Measurements from ENCODE around the gene CASKIN2.
A peak's percentile ranks its signal among the peaks of the same experiment; 100 is the strongest.

Gene CASKIN2

GRCh38 chr17:75516619-75517296 is 1.4 kb upstream of the CASKIN2 start:
- DNase-seq (peak in 1 of 2 donors; percentile 37), ATAC-seq (peak; percentile 26)
- Mint-ChIP-seq H3K4me3 (peak overlapping the region; percentile 95 to 96), H3K9me3 (no peaks in the 10 kb centered on the region), H3K4me1 (peaks cover 35% of the 10 kb centered on the region), H3K27ac (peak overlapping the region in 1 of 2 donors; percentile 74), H3K27me3 (no peaks in the 10 kb centered on the region)

- H3K4me1 Mint-ChIP-seq = peaks cover 35% of the 10 kb centered on the region
- peak within 1 kb of the TSS; percentile 95 to 96 for H3K4me3 Mint-ChIP-seq
- DNase-seq (peak; percentile 94), ATAC-seq (peak; percentile 90)
- peak within 1 kb of the TSS; percentile 23 to 74 for H3K27ac Mint-ChIP-seq
- H3K27me3 Mint-ChIP-seq = no peaks in the 10 kb centered on the region
- H3K9me3 Mint-ChIP-seq = no peaks in the 10 kb centered on the region
Observed at GRCh38 chr17:75516255-75516618, 900 bp upstream of the CASKIN2 start, which contains the start of gene TSEN54. TSS of gene TSEN54 (plus strand) at chr17:75516528. CDS start at chr17:75516561, 33 bp downstream.

- Mint-ChIP-seq H3K27me3 (no peaks in the 10 kb centered on the region), H3K4me3 (peak overlapping the region; percentile 63 to 83), H3K27ac (no peak overlapping the region), H3K9me3 (no peaks in the 10 kb centered on the region), H3K4me1 (peaks cover 35% of the 10 kb centered on the region)
- peak; percentile 1 for ATAC-seq
- no peak for DNase-seq
Observed at GRCh38 chr17:75514919-75515495, 330 bp downstream of the CASKIN2 start.

DNA sequence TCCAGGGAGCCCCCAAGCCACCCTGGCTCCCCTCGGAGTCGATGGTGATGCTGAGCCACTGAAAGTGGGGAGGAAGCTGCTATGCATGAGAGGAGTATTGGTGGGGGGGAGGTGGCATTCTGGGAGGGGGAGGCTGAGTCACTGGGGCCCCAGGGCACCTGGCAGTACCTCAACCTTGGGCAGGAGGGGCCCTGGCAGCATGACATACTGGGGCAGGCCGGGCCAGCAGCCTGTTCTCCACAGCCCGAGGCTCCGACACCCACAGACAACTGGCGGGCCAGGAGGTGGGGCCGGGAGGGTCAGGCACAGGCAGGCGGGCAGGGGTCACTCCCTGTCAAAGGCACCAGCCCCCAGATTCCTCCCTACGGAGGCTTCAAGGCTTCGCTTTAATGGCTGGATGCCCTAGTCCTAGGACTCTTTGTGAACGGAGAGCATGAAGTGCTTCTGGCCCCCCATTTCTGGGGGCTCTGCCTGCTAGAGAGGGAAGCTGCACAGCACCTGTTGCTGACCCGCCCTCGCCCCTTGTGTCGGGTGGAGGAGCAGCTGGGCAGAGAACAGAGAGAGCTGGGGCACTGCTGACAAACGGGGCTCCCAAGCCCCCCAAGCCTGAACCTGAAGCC is 928 bp downstream of the CASKIN2 start:
- Mint-ChIP-seq H3K27ac (no peak overlapping the region), H3K4me3 (peak overlapping the region; percentile 53 to 63), H3K27me3 (no peaks in the 10 kb centered on the region), H3K9me3 (no peaks in the 10 kb centered on the region), H3K4me1 (peaks cover 35% of the 10 kb centered on the region)
- ATAC-seq (no peak), DNase-seq (no peak)

GRCh38 chr17:75513641-75514000 is 1.7 kb downstream of the CASKIN2 start:
- H3K27me3 Mint-ChIP-seq = no peaks in the 10 kb centered on the region
- no peaks in the 10 kb centered on the region for H3K9me3 Mint-ChIP-seq
- peak overlapping the region in 1 of 2 donors; percentile 30 for H3K4me3 Mint-ChIP-seq
- no peak for ATAC-seq
- H3K27ac Mint-ChIP-seq = no peak overlapping the region
- H3K4me1 Mint-ChIP-seq = peaks cover 28% of the 10 kb centered on the region
- DNase-seq = no peak

DNA sequence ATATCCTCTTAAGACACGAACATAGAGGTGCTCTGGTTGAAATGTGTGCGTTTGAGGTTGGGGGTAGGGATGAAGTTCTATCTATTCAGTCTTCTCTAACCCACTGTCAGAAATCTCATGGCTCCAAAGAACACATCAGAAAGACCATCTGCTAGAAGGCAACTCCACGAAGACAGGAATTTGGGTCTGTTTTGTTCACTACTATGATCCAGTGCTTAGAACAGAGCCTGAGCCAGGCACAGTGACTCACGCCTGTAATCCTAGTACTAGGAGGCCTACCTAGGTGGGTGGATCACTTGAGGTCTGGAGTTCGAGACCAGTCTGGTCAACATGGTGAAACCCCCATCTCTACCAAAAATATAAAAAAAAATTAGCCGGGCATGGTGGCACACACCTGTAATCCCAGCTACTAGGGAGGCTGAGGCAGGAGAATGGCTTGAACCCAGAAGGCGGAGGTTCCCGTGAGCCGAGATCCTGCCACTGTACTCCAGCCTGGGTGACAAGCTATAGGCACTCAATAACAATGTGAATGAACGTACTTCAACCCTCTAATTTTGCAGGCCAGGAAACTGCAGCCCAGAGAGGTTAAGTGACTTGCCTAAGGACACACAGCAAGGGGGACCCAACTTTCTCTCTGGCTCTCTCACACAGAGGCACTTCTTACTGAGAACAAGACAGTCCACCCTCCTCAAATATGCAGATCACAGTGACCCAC is 2.3 kb downstream of the CASKIN2 start:
- Mint-ChIP-seq H3K4me1 (peaks cover 23% of the 10 kb centered on the region), H3K27ac (no peak overlapping the region), H3K4me3 (no peak overlapping the region), H3K9me3 (no peaks in the 10 kb centered on the region), H3K27me3 (no peaks in the 10 kb centered on the region)
- DNase-seq (no peak), ATAC-seq (no peak)

DNA sequence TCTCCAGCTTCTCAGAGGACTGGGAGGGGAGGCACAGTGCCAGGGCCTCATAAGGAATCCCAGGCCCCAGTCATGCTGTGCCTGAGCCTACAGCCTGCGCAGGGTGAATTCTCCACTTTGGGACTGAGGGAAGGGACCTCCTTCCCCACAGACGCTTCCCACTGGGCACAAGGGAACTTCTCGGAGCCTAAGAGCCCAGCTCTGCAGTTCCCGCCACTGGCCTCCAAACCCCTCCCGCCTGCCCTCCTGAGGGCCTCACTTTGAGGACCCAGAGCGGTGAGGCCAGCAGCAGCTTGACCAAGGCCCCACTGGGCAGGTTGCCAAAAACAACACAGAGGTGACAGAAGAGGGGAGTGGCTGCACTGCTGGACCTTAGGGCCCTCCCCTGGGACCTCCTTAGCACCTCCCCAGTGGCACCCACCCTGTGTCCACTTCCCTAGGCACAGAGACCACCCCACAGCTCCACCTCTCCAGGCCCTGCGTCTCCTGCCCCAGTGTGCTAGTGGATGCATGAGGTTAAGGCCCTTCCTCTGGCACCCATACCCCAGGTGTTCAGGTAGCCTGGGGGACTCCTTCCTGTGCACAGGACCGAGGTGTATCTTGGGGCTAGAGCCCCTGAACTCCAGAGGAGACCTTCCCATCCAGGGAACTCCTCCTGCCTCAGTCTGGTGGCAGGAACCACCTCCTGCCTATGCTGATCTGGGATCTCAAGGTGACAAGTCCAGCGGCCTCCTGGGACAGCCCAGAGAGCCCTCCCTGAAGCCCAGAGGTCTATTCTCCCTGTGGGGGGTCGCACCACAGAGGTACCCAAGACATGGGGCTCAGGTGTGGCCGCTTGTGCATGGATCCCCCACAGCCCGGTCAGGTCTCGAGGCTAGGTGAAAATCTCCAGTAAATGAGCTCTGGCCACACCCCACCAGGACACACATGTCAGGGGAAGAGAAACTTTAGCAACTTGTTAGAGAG is 3.4 kb downstream of the CASKIN2 start:
- H3K27me3 Mint-ChIP-seq = no peaks in the 10 kb centered on the region
- no peak overlapping the region for H3K4me3 Mint-ChIP-seq
- H3K9me3 Mint-ChIP-seq = no peaks in the 10 kb centered on the region
- no peak for ATAC-seq
- DNase-seq = no peak
- peaks cover 11% of the 10 kb centered on the region for H3K4me1 Mint-ChIP-seq
- H3K27ac Mint-ChIP-seq = peak overlapping the region in 1 of 2 donors; percentile 63

DNA sequence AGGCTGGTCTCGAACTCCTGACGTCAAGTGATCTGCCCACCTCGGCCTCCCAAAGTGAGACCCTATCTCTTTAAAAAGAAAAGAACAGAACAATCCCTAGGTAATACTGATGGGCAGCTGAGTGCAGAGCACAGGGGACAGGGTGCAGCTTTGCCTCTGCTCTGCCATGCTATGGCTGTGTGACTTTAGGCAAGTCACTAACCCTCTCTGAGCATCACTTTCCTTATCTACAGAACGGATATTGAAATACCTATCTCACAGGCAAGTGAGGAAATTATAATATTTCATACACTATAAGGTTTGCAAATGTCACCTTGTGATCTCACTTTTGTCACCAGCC is 4.1 kb downstream of the CASKIN2 start:
- H3K4me1 Mint-ChIP-seq = peaks cover 9% of the 10 kb centered on the region
- no peak overlapping the region for H3K4me3 Mint-ChIP-seq
- H3K9me3 Mint-ChIP-seq = no peaks in the 10 kb centered on the region
- no peak for ATAC-seq
- no peak for DNase-seq
- no peaks in the 10 kb centered on the region for H3K27me3 Mint-ChIP-seq
- H3K27ac Mint-ChIP-seq = no peak overlapping the region

DNA sequence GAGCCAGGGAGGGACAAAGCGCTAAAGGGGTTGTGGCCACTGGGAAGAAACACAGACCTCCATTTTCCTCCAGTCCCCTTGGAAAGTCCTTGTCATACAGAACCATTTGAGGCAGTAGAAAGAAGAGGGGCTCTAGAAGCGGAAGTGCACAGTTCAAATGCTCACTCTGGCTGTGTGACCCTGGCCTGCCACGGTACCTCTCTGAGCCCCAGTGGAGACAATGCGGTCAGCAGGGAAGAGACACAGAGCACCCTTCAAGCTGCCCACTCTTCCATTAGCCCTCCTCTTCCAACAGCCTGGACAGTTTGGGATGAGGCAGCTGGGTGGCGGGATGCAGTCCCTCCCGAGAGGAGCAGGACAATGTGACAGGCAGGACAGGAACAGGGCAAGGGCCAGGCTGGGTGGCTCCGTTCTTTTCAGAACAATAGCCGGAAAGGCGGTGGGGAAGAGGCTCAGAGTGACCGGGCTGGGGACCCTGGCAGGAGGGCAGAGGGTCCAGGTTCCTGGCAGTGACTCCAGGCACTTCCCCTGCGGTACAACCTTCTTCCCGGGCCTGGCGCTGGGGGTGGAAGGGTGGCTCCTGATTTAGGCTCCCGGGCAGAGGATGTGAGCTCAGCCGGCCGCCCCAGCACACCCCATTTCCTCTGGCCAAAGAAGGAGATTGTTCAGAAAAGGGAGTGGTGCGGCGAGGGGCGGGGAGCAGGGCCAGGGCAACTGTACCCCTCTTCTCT is 5.6 kb downstream of the CASKIN2 start:
- peak overlapping the region in 1 of 2 donors; percentile 67 for H3K27ac Mint-ChIP-seq
- no peaks in the 10 kb centered on the region for H3K9me3 Mint-ChIP-seq
- peaks cover 9% of the 10 kb centered on the region for H3K4me1 Mint-ChIP-seq
- ATAC-seq = no peak
- no peak for DNase-seq
- H3K4me3 Mint-ChIP-seq = no peak overlapping the region
- no peaks in the 10 kb centered on the region for H3K27me3 Mint-ChIP-seq

DNA sequence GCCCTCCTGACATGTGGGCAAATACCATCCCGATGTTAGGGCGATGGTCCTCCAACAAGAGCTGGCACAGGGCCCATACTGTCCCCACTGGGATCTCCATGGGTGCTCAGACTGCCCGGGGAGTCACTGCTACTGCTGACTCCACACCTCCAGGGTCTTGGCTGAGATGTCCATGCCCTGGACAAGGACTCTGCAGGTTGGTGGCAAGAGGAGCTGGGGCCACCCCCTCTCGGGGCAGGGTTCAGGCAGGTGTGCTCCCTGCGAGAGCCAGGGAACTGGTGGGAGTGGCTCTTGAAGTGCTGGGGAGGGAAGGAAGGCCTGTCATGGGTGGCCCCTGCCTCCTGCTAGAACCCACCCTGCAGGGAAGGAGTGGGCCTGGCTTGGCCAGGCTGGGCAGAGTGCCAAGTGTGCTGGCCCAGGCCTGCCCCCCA is 6.4 kb downstream of the CASKIN2 start:
- DNase-seq (no peak), ATAC-seq (no peak)
- Mint-ChIP-seq H3K4me3 (no peak overlapping the region), H3K9me3 (no peaks in the 10 kb centered on the region), H3K27me3 (no peaks in the 10 kb centered on the region), H3K4me1 (peaks cover 6% of the 10 kb centered on the region), H3K27ac (no peak overlapping the region)

DNA sequence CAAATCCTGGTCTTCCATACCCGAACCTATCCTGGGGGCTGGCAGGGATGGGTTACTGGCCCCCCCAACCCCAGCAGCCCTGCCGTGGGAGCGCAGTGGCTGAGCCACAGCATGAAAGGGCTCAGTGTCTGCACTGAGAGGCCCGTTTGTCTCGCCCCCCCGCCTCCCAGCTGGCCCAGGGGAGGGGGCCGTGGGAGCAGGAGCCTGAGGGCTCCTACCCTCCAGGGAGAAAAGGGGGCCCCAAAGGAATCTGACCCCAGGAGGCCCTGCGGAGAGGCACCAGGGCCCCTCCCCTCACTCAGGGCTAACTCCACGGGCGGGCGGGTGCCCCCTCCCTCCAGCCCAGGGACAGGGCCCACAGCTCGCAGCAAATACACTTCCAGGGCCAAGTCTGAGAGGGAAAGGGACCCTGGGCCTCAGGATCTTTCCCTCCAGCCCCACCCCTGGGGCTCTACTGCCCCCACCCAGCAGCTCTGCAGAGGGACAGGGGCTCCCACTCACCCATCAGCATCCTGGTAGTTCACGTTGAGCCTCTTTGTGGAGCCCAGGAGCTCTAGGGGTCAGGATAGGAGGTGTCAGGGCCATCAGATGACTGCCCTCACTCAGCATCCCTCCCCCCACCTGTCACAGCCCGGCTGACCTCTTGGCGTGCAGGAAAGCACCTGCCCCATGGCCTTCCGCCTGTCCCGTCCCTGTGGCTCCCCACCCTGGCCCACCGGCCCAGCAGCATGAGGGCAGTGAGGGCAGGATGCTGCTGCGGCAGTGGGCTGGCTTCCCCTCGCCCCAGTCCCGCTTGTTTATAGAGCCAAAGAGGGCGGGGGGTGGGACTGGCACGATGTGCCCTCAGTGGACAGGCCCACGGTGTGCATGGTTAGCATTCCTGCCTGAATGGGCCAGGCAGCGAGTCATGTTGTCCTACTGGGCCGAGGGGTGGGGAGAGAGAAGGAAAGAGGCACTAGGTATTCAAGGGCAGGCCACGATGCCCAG is 7.3 kb downstream of the CASKIN2 start:
- Mint-ChIP-seq H3K27me3 (no peaks in the 10 kb centered on the region), H3K4me3 (no peak overlapping the region), H3K4me1 (no peaks in the 10 kb centered on the region), H3K9me3 (no peaks in the 10 kb centered on the region), H3K27ac (no peak overlapping the region)
- ATAC-seq (no peak), DNase-seq (no peak)

- no peaks in the 10 kb centered on the region for H3K27me3 Mint-ChIP-seq
- H3K4me1 Mint-ChIP-seq = no peaks in the 10 kb centered on the region
- peak overlapping the region in 1 of 2 donors; percentile 79 for H3K27ac Mint-ChIP-seq
- no peak for ATAC-seq
- H3K4me3 Mint-ChIP-seq = no peak overlapping the region
- no peak for DNase-seq
- no peaks in the 10 kb centered on the region for H3K9me3 Mint-ChIP-seq
Observed at GRCh38 chr17:75506888-75507287, 8.4 kb downstream of the CASKIN2 start.

GRCh38 chr17:75506134-75506533 is 9.2 kb downstream of the CASKIN2 start:
- no peaks in the 10 kb centered on the region for H3K9me3 Mint-ChIP-seq
- ATAC-seq = no peak
- no peaks in the 10 kb centered on the region for H3K27me3 Mint-ChIP-seq
- H3K4me3 Mint-ChIP-seq = no peak overlapping the region
- no peak for DNase-seq
- H3K27ac Mint-ChIP-seq = no peak overlapping the region
- H3K4me1 Mint-ChIP-seq = no peaks in the 10 kb centered on the region

DNA sequence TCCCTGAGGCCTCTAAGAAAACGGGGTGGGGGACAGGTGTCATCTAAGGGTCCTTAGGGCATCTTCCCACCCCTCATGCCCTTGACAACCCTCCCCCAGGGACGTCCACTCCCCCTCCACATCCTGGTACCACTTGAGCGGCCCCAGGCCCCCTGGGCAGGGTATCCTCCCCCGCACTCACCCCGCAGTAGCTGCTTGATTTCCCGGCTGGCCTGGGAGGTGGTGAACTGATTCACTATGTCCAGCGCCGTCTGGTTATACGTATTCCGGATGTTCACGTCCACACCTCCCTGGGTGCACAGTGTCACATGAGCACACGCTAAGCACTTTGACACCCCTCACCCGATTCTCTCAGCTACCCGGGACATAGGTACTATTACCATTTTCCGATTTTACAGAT is 9.7 kb downstream of the CASKIN2 start:
- no peaks in the 10 kb centered on the region for H3K9me3 Mint-ChIP-seq
- H3K4me1 Mint-ChIP-seq = no peaks in the 10 kb centered on the region
- DNase-seq = no peak
- H3K27me3 Mint-ChIP-seq = no peaks in the 10 kb centered on the region
- H3K4me3 Mint-ChIP-seq = no peak overlapping the region
- ATAC-seq = no peak
- no peak overlapping the region for H3K27ac Mint-ChIP-seq

Data from stimulated activated naive CD8-positive, alpha-beta T cell treated with anti-CD3 and anti-CD28 coated beads, Interleukin-15, amount 100 ng/mL, for 72 hours (primary cell).